ENCODE measurements around the gene HDAC7.

Gene HDAC7

GRCh38 chr12:47762850-47763465, 56.7 kb downstream of the HDAC7 start:
- no peak for DNase-seq (ENCODE audit: low read depth)

- DNase-seq (ENCODE audit: low read depth) = peak; percentile 62
These were observed 60.6 kb downstream of the HDAC7 start, which contains the start of gene RAPGEF3 for GRCh38 chr12:47758834-47759690. Gene RAPGEF3, minus strand, starts transcription at chr12:47758880. Its CDS starts 324 bp downstream, at chr12:47758556.

GRCh38 chr12:47758584-47758833, 61.2 kb downstream of the HDAC7 start:
- DNase-seq (ENCODE audit: low read depth) = no peak

- no peak for DNase-seq (ENCODE audit: low read depth)
These were observed 61.7 kb downstream of the HDAC7 start for GRCh38 chr12:47757840-47758583.

- DNase-seq (ENCODE audit: low read depth) = no peak
These were observed 62.3 kb downstream of the HDAC7 start for GRCh38 chr12:47757364-47757839.

GRCh38 chr12:47755655-47756562, 63.8 kb downstream of the HDAC7 start:
- no peak for DNase-seq (ENCODE audit: low read depth)

- no peak for DNase-seq (ENCODE audit: low read depth)
These were observed 64.8 kb downstream of the HDAC7 start for GRCh38 chr12:47754881-47755280.

- no peak for DNase-seq (ENCODE audit: low read depth)
These were observed 65.6 kb downstream of the HDAC7 start for GRCh38 chr12:47754126-47754525.

GRCh38 chr12:47753021-47754001, 66.4 kb downstream of the HDAC7 start:
- DNase-seq (ENCODE audit: low read depth) = no peak

- DNase-seq (ENCODE audit: low read depth) = no peak
These were observed 67.2 kb downstream of the HDAC7 start for GRCh38 chr12:47752552-47752951.

- no peak for DNase-seq (ENCODE audit: low read depth)
These were observed 67.6 kb downstream of the HDAC7 start for GRCh38 chr12:47752121-47752520.

GRCh38 chr12:47751561-47751960, 68.1 kb downstream of the HDAC7 start:
- no peak for DNase-seq (ENCODE audit: low read depth)

- DNase-seq (ENCODE audit: low read depth) = no peak
These were observed 68.7 kb downstream of the HDAC7 start for GRCh38 chr12:47750916-47751470.

- no peak for DNase-seq (ENCODE audit: low read depth)
These were observed 69.4 kb downstream of the HDAC7 start for GRCh38 chr12:47750229-47750798.

- DNase-seq (ENCODE audit: low read depth) = no peak
These were observed 70.8 kb downstream of the HDAC7 start for GRCh38 chr12:47748899-47749298.

- DNase-seq (ENCODE audit: low read depth) = no peak
These were observed 71.2 kb downstream of the HDAC7 start for GRCh38 chr12:47748507-47748828.

GRCh38 chr12:47747596-47748506, 71.9 kb downstream of the HDAC7 start:
- DNase-seq (ENCODE audit: low read depth) = no peak

- DNase-seq (ENCODE audit: low read depth) = no peak
These were observed 72.6 kb downstream of the HDAC7 start for GRCh38 chr12:47747126-47747525.

GRCh38 chr12:47746523-47746922, 73.2 kb downstream of the HDAC7 start:
- no peak for DNase-seq (ENCODE audit: low read depth)
